Sigmoid colon (tissue), 7 donors: Measurements from ENCODE around the gene ZAP70. TPM values are rescaled to one million over a fixed set of nuclear protein-coding genes. Genes with fewer than 3 reads are reported as not detected.
A peak's percentile ranks its signal among the peaks of the same experiment; 100 is the strongest.

ENCODE experiments used
- DNase-seq: peaks from one replicate; pipeline ENCODE4 v3.0.0-alpha.2; 2019
- H3K27ac ChIP-seq, 4 donors: fragments of 200-600 bp; sonication (generic); one replicate each; pipeline ENCODE4 v1.5.1; 2016 to 2019; ENCODE audit warnings: mild to moderate bottlenecking in 1 of 4
- H3K27me3 ChIP-seq, 3 donors: fragments of 200-600 bp; sonication (generic); one replicate each; pipeline ENCODE4 v1.5.1; 2019; ENCODE audit warnings: mild to moderate bottlenecking in 1 of 3
- H3K36me3 ChIP-seq, 4 donors: fragments of 200-600 bp; sonication (generic); one replicate each; pipeline ENCODE4 v1.5.1; 2016 to 2019
- H3K4me1 ChIP-seq, 4 donors: fragments of 200-600 bp; sonication (generic); one replicate each; pipeline ENCODE4 v1.5.1; 2017 to 2019
- H3K4me3 ChIP-seq, 4 donors: fragments of 200-600 bp; sonication (generic); one replicate each; pipeline ENCODE4 v1.5.1; 2017 to 2019; ENCODE audit warnings: mild to moderate bottlenecking in 2 of 4, moderate library complexity in 1 of 4
- H3K9me3 ChIP-seq, 4 donors: fragments of 200-600 bp in 3 of 4; sonication (generic) in 3 of 4; one replicate each; pipeline versions ENCODE4 v1.5.1 to v1.6.1; 2013 to 2019
- CTCF ChIP-seq, 4 experiments: fragments of 450-650 bp in 3 of 4; fragments of 200-600 bp in 1 of 4; IDR thresholded peaks; one replicate each; pipeline ENCODE4 v1.5.1; 2016 to 2019; ENCODE audit warnings: antibody characterized with exemption in 4 of 4, mild to moderate bottlenecking in 3 of 4, moderate library complexity in 2 of 4
- EP300 ChIP-seq, 4 donors: sonication (generic); formaldehyde crosslinking; IDR thresholded peaks; one replicate each; pipeline ENCODE4 v1.6.1; 2017; ENCODE audit warnings: antibody characterized with exemption in 4 of 4
- POLR2A ChIP-seq, 2 donors: fragments of 450-650 bp; IDR thresholded peaks; one replicate each; pipeline ENCODE4 v1.6.1; 2016; ENCODE audit warnings: antibody characterized with exemption in 2 of 2, mild to moderate bottlenecking in 2 of 2, moderate library complexity in 2 of 2
- POLR2AphosphoS5 ChIP-seq, 4 donors: sonication (generic); formaldehyde crosslinking; IDR thresholded peaks; one replicate each; pipeline ENCODE4 v1.6.1; 2017; ENCODE audit warnings: antibody characterized with exemption in 4 of 4
- WGBS, 2 donors: extraction: QIAGEN DNeasy Blood & Tissue Kit; methylation state at CpG; one replicate each; pipeline ENCODE4 v1.1.7; 2013; 5-methylcytosine and 5-hydroxymethylcytosine counted together
- intact Hi-C: fragments of 100-400 bp; cut with DNase I; formaldehyde crosslinking; loops from one replicate; pipeline ENCODE4 v1.15.1; 2023
- polyA plus RNA-seq, 3 donors: library from polyadenylated mRNA; stranded (reverse); fragments of 200-250 nt; gene quantifications; one replicate each; pipeline ENCODE4 v1.2.3, GENCODE V29; 2013
- total RNA-seq, 4 donors: library from RNA; depleted of rRNA; stranded (reverse); fragments of >200 nt; gene quantifications; one replicate each; pipeline ENCODE4 v1.1.0, GENCODE V29; 2016
- donor health status: healthy with polysubstance abuse.
- donor health status: Bipolar disorder and iron deficiency.
- donor health status: healthy.

The ZAP70 gene
- total and polyA plus RNA-seq, 7 donors, result 1.3 to 28.0 (median 2.5) TPM; not detected in 2

GRCh38 chr2:97718051-97718882 is 4.9 kb downstream of the ZAP70 start:
- peak; percentile 55 for DNase-seq
- Histone ChIP-seq H3K27ac (no peak overlapping the region), H3K9me3 (no peaks in the 10 kb centered on the region), H3K4me3 (no peak overlapping the region), H3K36me3 (no peaks in the 10 kb centered on the region), H3K4me1 (no peaks in the 10 kb centered on the region), H3K27me3 (peaks cover 0 to 2% (median 0%) of the 10 kb centered on the region in 3 donors)
- TF ChIP-seq POLR2AphosphoS5 (IDR thresholded peaks at IDR 0.05) (no peak), EP300 (IDR thresholded peaks at IDR 0.05) (no peak), POLR2A (IDR thresholded peaks at IDR 0.05) (no peak), CTCF (IDR thresholded peaks at IDR 0.05) (no peak)
- 63 to 72% methylated on average over 21 of the region's 21 CpGs for WGBS, 2 donors
- intact Hi-C loops, result no loop called here

DNA sequence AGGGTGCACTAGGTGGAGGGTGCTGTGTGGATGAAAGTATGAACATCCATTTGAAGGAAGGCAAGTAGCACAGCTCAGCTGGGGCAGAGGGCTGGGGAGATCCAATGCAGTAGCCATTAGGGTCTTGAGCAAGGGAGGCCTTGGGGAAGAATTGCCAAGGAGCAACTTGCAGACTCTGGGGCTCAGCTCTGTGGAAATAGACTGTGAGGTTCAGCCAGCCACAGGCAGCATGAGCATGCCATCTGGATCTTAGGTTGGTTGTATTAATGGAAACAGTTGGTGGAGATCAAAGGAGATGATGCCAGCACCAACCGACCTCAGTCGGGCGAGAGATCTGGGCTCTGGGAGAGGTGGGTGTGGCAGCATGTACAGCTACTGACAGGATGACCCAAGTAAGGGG is 5.6 kb downstream of the ZAP70 start:
- intact Hi-C loops, result no loop called here
- Histone ChIP-seq H3K27me3 (peaks cover 0 to 9% (median 3%) of the 10 kb centered on the region in 3 donors), H3K36me3 (no peaks in the 10 kb centered on the region), H3K27ac (no peak overlapping the region), H3K4me3 (no peak overlapping the region), H3K9me3 (no peaks in the 10 kb centered on the region), H3K4me1 (no peaks in the 10 kb centered on the region)
- 49 to 67% methylated on average over 3 of the region's 3 CpGs for WGBS, 2 donors
- TF ChIP-seq POLR2AphosphoS5 (IDR thresholded peaks at IDR 0.05) (no peak), CTCF (IDR thresholded peaks at IDR 0.05) (no peak), POLR2A (IDR thresholded peaks at IDR 0.05) (no peak), EP300 (IDR thresholded peaks at IDR 0.05) (no peak)
- no peak for DNase-seq

DNA sequence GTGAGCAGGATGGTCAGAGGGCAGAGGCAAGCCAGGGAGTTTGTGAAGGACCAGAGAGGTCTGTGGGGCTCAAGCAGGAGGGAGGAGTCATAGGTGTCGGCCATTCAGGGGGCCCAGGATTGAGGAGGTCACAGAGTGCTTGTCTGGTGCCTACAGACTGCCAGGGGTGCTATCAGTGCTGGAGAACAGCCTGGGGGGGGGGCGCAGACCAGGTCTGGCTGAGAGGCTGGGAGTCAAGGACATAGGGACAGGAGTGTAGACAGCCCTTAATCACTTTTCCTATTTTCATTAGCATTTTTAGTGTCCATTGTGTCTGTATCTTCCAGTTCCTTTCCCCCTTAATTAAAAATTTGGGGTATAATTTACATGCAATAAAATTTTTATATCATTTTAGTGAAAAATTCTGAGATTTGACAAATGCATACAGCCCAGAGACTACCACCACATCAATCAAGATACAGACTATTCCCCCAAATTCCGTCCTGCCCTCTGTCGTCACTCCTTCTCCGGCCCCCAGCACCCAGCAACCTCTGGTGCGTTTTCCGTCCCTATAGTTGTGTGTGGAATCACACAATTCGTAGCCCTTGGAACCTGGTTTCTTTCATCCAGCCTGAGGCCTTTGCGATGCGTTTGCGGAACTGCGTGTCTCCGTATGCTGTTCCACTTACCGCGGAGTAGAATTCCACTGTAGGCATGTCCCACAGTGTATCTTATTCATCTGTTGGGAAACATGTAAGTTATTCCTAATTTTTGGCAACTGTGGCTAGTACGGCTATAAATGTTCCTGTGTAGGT is 6.2 kb downstream of the ZAP70 start:
- intact Hi-C loops, result no loop called here
- Histone ChIP-seq H3K27ac (no peak overlapping the region), H3K27me3 (peaks cover 0 to 15% (median 9%) of the 10 kb centered on the region in 3 donors), H3K4me1 (no peaks in the 10 kb centered on the region), H3K9me3 (no peaks in the 10 kb centered on the region), H3K4me3 (no peak overlapping the region), H3K36me3 (no peaks in the 10 kb centered on the region)
- DNase-seq, result no peak
- WGBS, 2 donors, result 91 to 94% methylated on average over 16 of the region's 16 CpGs
- TF ChIP-seq POLR2AphosphoS5 (IDR thresholded peaks at IDR 0.05), result no peak
- TF ChIP-seq CTCF (IDR thresholded peaks at IDR 0.05), result no peak
- no peak for TF ChIP-seq EP300 (IDR thresholded peaks at IDR 0.05)
- TF ChIP-seq POLR2A (IDR thresholded peaks at IDR 0.05), result no peak

GRCh38 chr2:97720746-97721145 is 7.4 kb downstream of the ZAP70 start:
- WGBS, 2 donors, result 83 to 86% methylated on average over 2 of the region's 2 CpGs
- no peak for DNase-seq
- Histone ChIP-seq H3K9me3 (no peaks in the 10 kb centered on the region), H3K27ac (no peak overlapping the region), H3K36me3 (no peaks in the 10 kb centered on the region), H3K4me3 (no peak overlapping the region), H3K4me1 (no peaks in the 10 kb centered on the region), H3K27me3 (peaks cover 0 to 18% (median 10%) of the 10 kb centered on the region in 3 donors)
- intact Hi-C loops, result no loop called here
- TF ChIP-seq POLR2A (IDR thresholded peaks at IDR 0.05), result no peak
- no peak for TF ChIP-seq CTCF (IDR thresholded peaks at IDR 0.05)
- no peak for TF ChIP-seq POLR2AphosphoS5 (IDR thresholded peaks at IDR 0.05)
- TF ChIP-seq EP300 (IDR thresholded peaks at IDR 0.05), result no peak
